Activated naive CD4-positive, alpha-beta T cell treated with anti-CD3 and anti-CD28 coated beads, Interleukin-2, amount 50 U/mL, for 24 hours (primary cell): ENCODE data around the gene PRRC2A.

Source experiments
- H3K27ac Mint-ChIP-seq: one replicate; pipeline ENCODE4 v1.8.0; 2021; ENCODE audit warnings: mild to moderate bottlenecking, mixed read lengths
- H3K27me3 Mint-ChIP-seq: one replicate; pipeline ENCODE4 v1.8.0; 2021; ENCODE audit warnings: mixed read lengths
- H3K36me3 Mint-ChIP-seq: one replicate; pipeline ENCODE4 v1.8.0; 2021; ENCODE audit warnings: mixed read lengths
- H3K4me1 Mint-ChIP-seq: one replicate; pipeline ENCODE4 v1.8.0; 2021; ENCODE audit warnings: mixed read lengths
- H3K4me3 Mint-ChIP-seq: one replicate; pipeline ENCODE4 v1.8.0; 2021; ENCODE audit warnings: mild to moderate bottlenecking, mixed read lengths
- H3K9me3 Mint-ChIP-seq: one replicate; pipeline ENCODE4 v1.8.0; 2021; ENCODE audit warnings: mixed read lengths

The PRRC2A gene

GRCh38 chr6:31683591-31683990 lies 63.1 kb downstream of the PRRC2A start:
- Mint-ChIP-seq H3K4me3 (no peak overlapping the region), H3K9me3 (no peaks in the 10 kb centered on the region), H3K36me3 (peaks cover 2% of the 10 kb centered on the region), H3K27me3 (no peaks in the 10 kb centered on the region), H3K4me1 (peaks cover 20% of the 10 kb centered on the region), H3K27ac (no peak overlapping the region)

GRCh38 chr6:31686483-31686882 lies 66.0 kb downstream of the PRRC2A start:
- no peaks in the 10 kb centered on the region for H3K9me3 Mint-ChIP-seq
- peaks cover 5% of the 10 kb centered on the region for H3K4me1 Mint-ChIP-seq
- H3K36me3 Mint-ChIP-seq: peaks cover 3% of the 10 kb centered on the region
- no peaks in the 10 kb centered on the region for H3K27me3 Mint-ChIP-seq
- no peak overlapping the region for H3K27ac Mint-ChIP-seq
- H3K4me3 Mint-ChIP-seq: no peak overlapping the region

GRCh38 chr6:31687321-31687720 lies 66.8 kb downstream of the PRRC2A start:
- no peak overlapping the region for H3K4me3 Mint-ChIP-seq
- H3K27ac Mint-ChIP-seq: no peak overlapping the region
- H3K27me3 Mint-ChIP-seq: no peaks in the 10 kb centered on the region
- no peaks in the 10 kb centered on the region for H3K9me3 Mint-ChIP-seq
- H3K4me1 Mint-ChIP-seq: no peaks in the 10 kb centered on the region
- H3K36me3 Mint-ChIP-seq: peaks cover 3% of the 10 kb centered on the region
